GM12878 (cell line): Measurements from ENCODE around the gene MAST4. TPM values are rescaled to one million over a fixed set of nuclear protein-coding genes. Genes with fewer than 3 reads are reported as not detected.

Experiments used
- ATAC-seq: fragments of 200-7000 bp; cut with Tn5 transposase; 3 replicates; pipeline ENCODE4 v1.9.1; 2020; ENCODE audit warnings: mild to moderate bottlenecking, moderate library complexity
- BruUV-seq: library from RNA; stranded (reverse); fragments of 400-500 nt; replicated peaks from 2 replicates; lab custom pipeline; 2021; lab: Mats Ljungman, UMichigan
- CTCF ChIA-PET: fragments of 300-600 bp; sonication (Branson Sonifier 250); formaldehyde crosslinking; extraction: SDS; loops from one replicate; lab custom pipeline; 2021; ENCODE audit warnings: inconsistent platforms; lab: Yijun Ruan, JAX
- POLR2A ChIA-PET: fragments of 350-600 bp; formaldehyde crosslinking; extraction: SDS; loops from one replicate; lab custom pipeline; 2021; ENCODE audit warnings: inconsistent platforms; lab: Charles Lee
- RAD21 ChIA-PET: fragments of 300-600 bp; sonication (Branson Sonifier 250); formaldehyde crosslinking; loops from one replicate; lab custom pipeline; 2023; ENCODE audit warnings: antibody characterized with exemption; ENCODE audit not compliant: unreplicated experiment; lab: Charles Lee
- SMC1A ChIA-PET: fragments of 300-600 bp; sonication (Branson Sonifier 250); formaldehyde crosslinking; loops from one replicate; lab custom pipeline; 2023; ENCODE audit not compliant: unreplicated experiment, uncharacterized antibody; lab: Charles Lee
- DNase-seq: peaks from one replicate; pipeline ENCODE4 v3.0.0-alpha.2; 2011; ENCODE audit warnings: low read depth, low spot score
- FAIRE-seq: peaks from 3 replicates; lab custom pipeline; 2011; peaks lifted over from hg19 to GRCh38; lab: Jason Lieb, UNC
- H2AFZ ChIP-seq: 2 replicates; pipeline ENCODE4 v1.6.0; 2011; ENCODE audit warnings: low read depth, low read length, control low read depth; ENCODE audit not compliant: control insufficient read depth
- H3K27ac ChIP-seq: 2 replicates; pipeline ENCODE4 v1.5.1; 2011; ENCODE audit warnings: control low read depth; ENCODE audit not compliant: control insufficient read depth, insufficient read depth
- H3K27me3 ChIP-seq, 2 experiments: replicated peaks in 1 of 2; 2 replicates each; pipeline versions ENCODE4 v1.6.0 to v1.6.1; 2011; ENCODE audit warnings: low read length in 1 of 2; ENCODE audit not compliant: control insufficient read depth in 2 of 2, insufficient read depth in 2 of 2
- H3K36me3 ChIP-seq, 2 experiments: 2 replicates each; pipeline ENCODE4 v1.5.1; 2011; ENCODE audit warnings: low read length in 1 of 2; ENCODE audit not compliant: control insufficient read depth in 2 of 2, insufficient read depth in 2 of 2
- H3K4me1 ChIP-seq: 2 replicates; pipeline ENCODE4 v1.6.1; 2011; ENCODE audit warnings: mild to moderate bottlenecking, low read length, moderate library complexity, mixed read lengths; ENCODE audit not compliant: control insufficient read depth, insufficient read depth
- H3K4me2 ChIP-seq: 2 replicates; pipeline ENCODE4 v1.6.0; 2011; ENCODE audit warnings: control low read depth; ENCODE audit not compliant: control insufficient read depth, insufficient read depth
- H3K4me3 ChIP-seq: fragments of 200-600 bp; sonication (generic); 2 replicates; pipeline ENCODE4 v1.5.1; 2016
- H3K79me2 ChIP-seq: 2 replicates; pipeline ENCODE4 v1.6.0; 2011; ENCODE audit warnings: low read length; ENCODE audit not compliant: control insufficient read depth, insufficient read depth
- H3K9ac ChIP-seq: 2 replicates; pipeline ENCODE4 v1.8.0; 2011; ENCODE audit warnings: low read length, control low read depth, mixed read lengths; ENCODE audit not compliant: control insufficient read depth, insufficient read depth
- H3K9me3 ChIP-seq: replicated peaks from 3 replicates; pipeline ENCODE4 v1.5.1; 2011; ENCODE audit warnings: mild to moderate bottlenecking, low read length; ENCODE audit not compliant: control insufficient read depth, insufficient read depth
- H4K20me1 ChIP-seq: 2 replicates; pipeline ENCODE4 v1.6.0; 2011; ENCODE audit not compliant: control insufficient read depth, insufficient read depth
- DPF2 ChIP-seq: fragments of 450-650 bp; IDR thresholded peaks from 2 replicates; pipeline ENCODE4 v1.6.1; 2017; ENCODE audit warnings: mild to moderate bottlenecking
- HDAC2 ChIP-seq: fragments of 200-600 bp; sonication (generic); IDR thresholded peaks from 2 replicates; pipeline ENCODE4 v1.6.1; 2017
- STAT1 ChIP-seq: fragments of 450-650 bp; conservative IDR thresholded peaks from 2 replicates; pipeline ENCODE4 v1.6.1; 2014; ENCODE audit warnings: antibody characterized with exemption, mild to moderate bottlenecking
- TCF3 ChIP-seq: IDR thresholded peaks from 2 replicates; pipeline ENCODE4 v1.6.1; 2012; ENCODE audit warnings: low read depth, mild to moderate bottlenecking, low read length, borderline replicate concordance; ENCODE audit not compliant: insufficient read depth
- WGBS: methylation state at CpG from one replicate; pipeline ENCODE4 v1.1.6; 2016; ENCODE audit warnings: low lambda C conversion rate; ENCODE audit not compliant: insufficient replicate concordance, insufficient coverage; ENCODE audit errors: missing lambda C conversion rate; 5-methylcytosine and 5-hydroxymethylcytosine counted together
- in situ Hi-C: fragments of 300-500 bp; cut with MboI; formaldehyde crosslinking; loops from 9 replicates; pipeline ENCODE4 v1.14.3; 2018; ENCODE audit warnings: mixed read lengths
- intact Hi-C: fragments of 100-400 bp; cut with micrococcal nuclease; formaldehyde crosslinking; loops from one replicate; pipeline ENCODE4 v1.14.2; 2022; ENCODE audit not compliant: unreplicated experiment
- polyA plus RNA-seq, 11 experiments: library from polyadenylated mRNA; depleted of rRNA in 4 of 11; unstranded in 6 of 11; stranded (reverse) in 5 of 11; fragments of >200 nt; fragmentation: Nextera tagmentation in 4 of 11; fragmentation: Illumina TruSeq in 1 of 11; extraction: Ambion mirVana in 4 of 11; extraction: Trizol in 1 of 11; gene quantifications; 1 replicate in 1 of 11; 2 replicates in 10 of 11; pipeline versions ENCODE4 v1.2.1 to v1.2.3, GENCODE V29; 2011 to 2016; ENCODE audit warnings: inconsistent platforms in 2 of 11, missing spikeins in 2 of 11, low read depth in 1 of 11
- total RNA-seq, 4 experiments: library from RNA; depleted of rRNA in 3 of 4; stranded (reverse); fragments of >200 nt in 3 of 4; fragmentation: Illumina TruSeq in 1 of 4; extraction: Trizol in 1 of 4; gene quantifications; 2 replicates each; pipeline versions ENCODE4 v1.2.1 to v1.2.3, GENCODE V29; 2013 to 2021
- TF ChIP-seq, protein P1 (sequence below): fragments of 450-650 bp; formaldehyde crosslinking; IDR thresholded peaks from 2 replicates; pipeline ENCODE4 v1.4.0; 2020; ENCODE audit warnings: mild to moderate bottlenecking, moderate library complexity

Gene MAST4
- total and polyA plus RNA-seq, 10 of the 15 experiments (the other 5 are each of a cell fraction or from before 2014, with no cell fraction given), result 0.02 to 1.6 (median 0.29) TPM; not detected in 1

DNA sequence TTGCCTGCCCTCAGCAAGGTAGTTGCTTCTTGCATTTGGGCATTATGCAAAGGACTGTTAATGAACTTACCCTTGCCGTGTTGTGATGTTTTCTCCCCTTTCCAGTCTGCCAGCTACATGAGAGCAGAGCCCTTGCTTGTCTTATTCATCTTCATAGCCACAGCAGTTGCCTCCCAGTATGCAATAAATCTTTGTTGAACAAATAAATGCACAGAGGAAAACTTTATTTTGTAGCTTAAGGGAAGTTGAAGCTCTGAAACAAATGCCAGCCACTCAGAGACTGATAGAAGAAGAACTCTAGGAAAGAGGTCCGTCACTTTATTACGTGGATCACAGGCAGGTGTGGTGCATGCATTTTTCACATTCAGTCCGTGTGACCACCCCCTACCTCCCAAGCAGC is 19.7 kb downstream of the MAST4 start:
- H3K4me1 ChIP-seq, result peaks cover 31% of the 10 kb centered on the region
- ChIA-PET CTCF (interaction anchor here (1.4 kb wide), 1 partner anchor 61 kb away, joined by 4 read pairs; no protein-coding TSS in a partner anchor), RAD21 (no interaction called here)
- ATAC-seq (no peak), DNase-seq (no peak)
- no peak overlapping the region for H3K4me2 ChIP-seq
- no peaks in the 10 kb centered on the region for H3K9me3 ChIP-seq
- no peaks in the 10 kb centered on the region for H3K27me3 ChIP-seq
- no peak overlapping the region for H2AFZ ChIP-seq
- no peaks in the 10 kb centered on the region for H3K79me2 ChIP-seq
- no TSS peak for BruUV-seq
- in situ Hi-C loops, result no loop called here
- H3K36me3 ChIP-seq, result no peaks in the 10 kb centered on the region
- H3K27ac ChIP-seq, result no peak overlapping the region
- no peak overlapping the region for H3K9ac ChIP-seq
- TF ChIP-seq, protein P1, sequence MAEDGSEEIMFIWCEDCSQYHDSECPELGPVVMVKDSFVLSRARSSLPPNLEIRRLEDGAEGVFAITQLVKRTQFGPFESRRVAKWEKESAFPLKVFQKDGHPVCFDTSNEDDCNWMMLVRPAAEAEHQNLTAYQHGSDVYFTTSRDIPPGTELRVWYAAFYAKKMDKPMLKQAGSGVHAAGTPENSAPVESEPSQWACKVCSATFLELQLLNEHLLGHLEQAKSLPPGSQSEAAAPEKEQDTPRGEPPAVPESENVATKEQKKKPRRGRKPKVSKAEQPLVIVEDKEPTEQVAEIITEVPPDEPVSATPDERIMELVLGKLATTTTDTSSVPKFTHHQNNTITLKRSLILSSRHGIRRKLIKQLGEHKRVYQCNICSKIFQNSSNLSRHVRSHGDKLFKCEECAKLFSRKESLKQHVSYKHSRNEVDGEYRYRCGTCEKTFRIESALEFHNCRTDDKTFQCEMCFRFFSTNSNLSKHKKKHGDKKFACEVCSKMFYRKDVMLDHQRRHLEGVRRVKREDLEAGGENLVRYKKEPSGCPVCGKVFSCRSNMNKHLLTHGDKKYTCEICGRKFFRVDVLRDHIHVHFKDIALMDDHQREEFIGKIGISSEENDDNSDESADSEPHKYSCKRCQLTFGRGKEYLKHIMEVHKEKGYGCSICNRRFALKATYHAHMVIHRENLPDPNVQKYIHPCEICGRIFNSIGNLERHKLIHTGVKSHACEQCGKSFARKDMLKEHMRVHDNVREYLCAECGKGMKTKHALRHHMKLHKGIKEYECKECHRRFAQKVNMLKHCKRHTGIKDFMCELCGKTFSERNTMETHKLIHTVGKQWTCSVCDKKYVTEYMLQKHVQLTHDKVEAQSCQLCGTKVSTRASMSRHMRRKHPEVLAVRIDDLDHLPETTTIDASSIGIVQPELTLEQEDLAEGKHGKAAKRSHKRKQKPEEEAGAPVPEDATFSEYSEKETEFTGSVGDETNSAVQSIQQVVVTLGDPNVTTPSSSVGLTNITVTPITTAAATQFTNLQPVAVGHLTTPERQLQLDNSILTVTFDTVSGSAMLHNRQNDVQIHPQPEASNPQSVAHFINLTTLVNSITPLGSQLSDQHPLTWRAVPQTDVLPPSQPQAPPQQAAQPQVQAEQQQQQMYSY, result no peak
- no peak for TF ChIP-seq STAT1
- no peak for TF ChIP-seq DPF2
- TF ChIP-seq TCF3, result no peak
- no peak for TF ChIP-seq HDAC2
- TF ChIP-seq, all 136 proteins: peak for 0
- WGBS, result 79% methylated on average over 4 of the region's 4 CpGs
- Histone ChIP-seq H3K4me3 (no peak overlapping the region), H4K20me1 (no peaks in the 10 kb centered on the region)
- intact Hi-C loops, result no loop called here
- ChIA-PET SMC1A (no interaction called here), POLR2A (no interaction called here)
- FAIRE-seq, result no peak
